Daoy (cell line): ENCODE measurements around the gene PHF11. TPM values are rescaled to one million over a fixed set of nuclear protein-coding genes. Genes with fewer than 3 reads are reported as not detected.
A peak's percentile ranks its signal among the peaks of the same experiment; 100 is the strongest.
"Not testable (repeated sequence)": the region's sequence is repeated elsewhere in the genome, so short reads cannot be mapped to it uniquely, and the experiment has no call there.

Source experiments
- DNase-seq: peaks from one replicate; pipeline ENCODE4 v3.0.0-alpha.2; 2015; ENCODE audit warnings: low read depth
- total RNA-seq: library from RNA; depleted of rRNA; stranded (reverse); fragments of >200 nt; shearing (Covaris generic); gene quantifications from 2 replicates; pipeline ENCODE4 v1.2.3, GENCODE V29; 2014; rRNA removed

Gene PHF11
- total RNA-seq = 1.4 and 4.6 TPM in 2 replicates

DNA sequence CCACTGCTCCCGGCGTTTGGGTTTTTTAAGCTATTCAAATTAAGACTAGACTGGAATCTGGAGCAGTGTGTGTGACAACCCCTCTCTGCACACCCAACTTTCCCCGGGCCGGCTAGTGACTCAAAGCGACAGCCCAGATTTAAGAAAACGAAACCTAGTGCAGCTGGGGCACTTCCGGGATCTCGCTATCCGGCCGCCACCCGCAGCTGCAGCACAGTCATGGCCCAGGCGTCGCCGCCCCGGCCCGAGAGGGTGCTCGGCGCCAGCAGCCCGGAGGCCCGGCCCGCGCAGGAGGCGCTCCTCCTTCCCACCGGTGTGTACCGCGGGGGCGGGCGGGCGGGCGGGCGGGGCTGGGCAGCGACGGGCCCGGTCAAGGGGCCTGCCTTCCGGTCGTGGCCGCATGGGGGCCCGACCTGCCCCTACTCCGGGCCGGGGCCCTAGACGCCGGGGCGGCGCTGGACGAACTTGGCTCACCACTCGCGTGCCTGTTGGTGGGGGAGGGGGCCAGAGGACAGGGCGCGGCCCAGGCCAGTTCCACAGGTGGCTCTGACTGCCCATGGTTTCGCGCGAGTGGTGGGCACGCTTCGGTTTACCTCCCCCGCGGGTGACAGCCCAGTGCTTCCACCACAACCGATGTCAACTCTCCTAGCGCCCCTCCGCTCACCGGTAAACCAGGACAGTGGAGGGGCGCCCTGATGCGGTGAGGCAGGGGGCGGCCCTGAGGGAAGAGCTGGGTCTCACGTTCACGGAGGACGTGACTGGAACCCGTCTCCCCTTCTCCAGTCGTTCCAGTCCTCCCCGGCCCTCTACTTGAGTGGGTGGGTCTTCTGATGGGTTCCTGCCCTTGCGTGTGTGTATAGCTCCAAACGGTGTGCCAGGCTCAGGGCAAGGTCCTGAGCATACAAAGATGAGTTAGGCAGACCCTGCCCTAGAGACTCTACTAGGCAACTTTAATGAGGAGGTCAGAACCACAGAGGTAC lies at the start of gene PHF11:
TSS of gene PHF11 (plus strand) at position 171 of the 980 bp plus-strand sequence. CDS start at position 220, 49 bp downstream.
- peak; percentile 78 for DNase-seq

DNA sequence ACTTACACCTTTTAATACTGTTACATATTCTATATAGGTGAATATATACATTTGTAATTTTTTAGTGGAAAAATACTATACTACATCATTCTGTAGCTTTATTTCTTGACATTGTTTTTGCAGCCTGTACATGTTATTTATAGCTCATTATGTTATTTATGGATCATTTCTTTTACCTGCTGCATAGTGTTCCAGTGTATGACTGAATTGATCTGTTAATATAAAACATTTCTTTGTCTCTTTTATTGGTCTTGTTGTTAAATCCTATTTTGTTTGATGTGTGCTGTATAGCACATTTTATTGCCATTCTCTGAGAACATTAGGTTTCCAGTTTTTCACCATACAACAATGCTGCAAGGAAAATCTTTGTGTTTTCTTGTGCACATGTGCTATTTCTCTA lies 49.3 kb upstream of the PHF11 start:
- DNase-seq = no peak

DNA sequence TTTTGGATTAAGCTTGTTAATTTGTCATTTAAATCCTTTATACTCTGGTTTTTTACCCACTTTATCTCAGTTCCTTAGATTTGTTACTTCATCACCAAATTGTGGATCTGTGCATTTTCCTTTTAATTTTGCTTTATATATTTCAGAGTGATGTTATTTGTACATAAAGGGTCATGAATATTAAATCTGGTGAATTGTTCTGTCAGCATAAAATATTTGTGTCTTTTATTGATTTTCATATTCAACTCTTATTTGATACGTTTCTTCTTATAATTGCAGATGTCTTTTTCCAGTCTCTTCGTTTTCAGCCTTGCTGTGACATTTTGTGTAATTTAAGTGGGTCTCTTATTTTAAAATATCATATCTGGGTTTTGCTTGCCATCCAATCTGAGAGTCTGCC lies 47.0 kb upstream of the PHF11 start:
- no peak for DNase-seq

DNA sequence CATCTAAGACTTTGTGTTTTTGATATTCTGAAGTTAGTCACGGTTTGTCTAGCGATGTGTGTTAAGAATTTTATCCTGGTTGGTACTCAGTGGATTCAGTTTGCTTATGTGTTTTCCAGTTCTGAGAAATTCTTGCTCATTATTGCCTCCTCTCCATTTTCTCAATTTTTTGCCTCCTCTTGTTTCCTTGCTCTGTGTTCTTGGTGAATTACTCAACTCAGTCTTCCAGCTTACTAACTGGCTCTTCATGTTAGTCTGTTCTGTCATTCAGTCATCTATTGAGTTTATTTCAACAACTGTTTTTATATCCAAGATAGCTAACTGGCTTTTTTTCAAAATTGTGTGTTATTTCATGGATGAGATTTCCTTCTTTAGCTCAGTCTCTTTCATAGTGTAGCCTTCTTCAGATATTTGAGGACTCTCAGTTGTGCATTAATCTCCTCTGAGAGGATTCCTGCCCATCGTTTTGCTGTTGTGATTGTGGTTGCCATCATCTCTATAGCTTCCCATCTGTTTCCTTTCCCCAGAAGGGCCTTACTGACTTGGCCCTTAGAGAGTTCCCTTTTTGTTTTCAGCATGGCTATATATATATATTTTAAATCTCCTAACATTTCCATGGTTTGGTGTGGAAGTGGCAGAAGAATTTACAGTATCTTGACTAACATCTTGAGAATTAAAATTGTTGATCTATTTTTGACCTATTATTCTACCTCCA lies 45.5 kb upstream of the PHF11 start:
- DNase-seq = no peak

DNA sequence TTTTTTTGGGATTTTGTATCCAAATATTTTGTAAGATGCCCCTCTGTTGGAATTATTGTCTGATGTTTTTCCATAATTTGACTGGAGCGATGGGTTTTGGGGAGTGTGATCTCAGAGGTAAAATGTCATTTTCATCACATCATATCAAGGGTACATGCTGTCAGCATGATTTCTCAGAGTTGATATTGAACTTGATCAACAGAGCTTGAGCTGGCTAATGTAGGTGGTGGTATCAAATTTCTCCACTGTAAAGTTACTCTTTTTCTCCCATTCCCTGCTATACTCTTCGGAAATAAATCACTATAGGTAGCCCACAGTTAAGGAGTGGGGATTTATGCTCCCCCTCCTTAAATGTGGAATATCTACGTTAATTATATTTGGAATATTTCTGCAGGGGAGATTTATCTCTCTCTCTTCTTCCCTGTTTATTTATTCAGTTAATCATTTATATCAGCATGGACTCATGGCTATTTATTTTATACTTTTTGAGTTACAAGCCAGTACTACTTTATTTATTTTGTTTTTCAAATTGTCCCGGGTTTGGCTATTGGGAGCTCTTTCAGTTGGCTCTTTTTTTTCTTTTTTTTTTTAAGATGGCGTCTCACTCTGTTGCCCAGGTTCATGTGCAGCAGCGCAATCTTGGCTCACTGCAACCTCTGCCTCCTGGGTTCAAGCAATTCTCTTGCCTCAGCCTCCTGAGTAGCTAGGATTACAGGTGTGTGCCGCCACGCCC lies 42.9 kb upstream of the PHF11 start:
- no peak for DNase-seq

DNA sequence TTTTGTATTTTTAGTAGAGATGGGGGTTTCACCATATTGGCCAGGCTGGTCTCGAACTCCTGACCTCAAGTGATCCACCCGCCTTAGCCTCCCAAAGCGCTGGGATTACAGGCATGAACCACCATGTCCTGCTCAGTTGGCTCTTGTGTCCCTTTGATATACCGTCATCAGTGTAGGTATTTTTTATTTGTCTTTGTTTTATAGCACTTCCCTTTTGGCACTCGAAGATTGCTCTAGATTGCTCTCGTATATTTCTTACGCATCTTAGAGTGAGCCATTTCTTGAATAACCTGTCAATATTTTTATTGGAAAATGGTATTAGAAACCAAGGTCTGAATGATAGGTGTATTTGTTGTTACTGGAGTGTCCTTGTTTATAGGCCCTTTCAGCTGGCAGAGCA lies 42.3 kb upstream of the PHF11 start:
- no peak for DNase-seq

DNA sequence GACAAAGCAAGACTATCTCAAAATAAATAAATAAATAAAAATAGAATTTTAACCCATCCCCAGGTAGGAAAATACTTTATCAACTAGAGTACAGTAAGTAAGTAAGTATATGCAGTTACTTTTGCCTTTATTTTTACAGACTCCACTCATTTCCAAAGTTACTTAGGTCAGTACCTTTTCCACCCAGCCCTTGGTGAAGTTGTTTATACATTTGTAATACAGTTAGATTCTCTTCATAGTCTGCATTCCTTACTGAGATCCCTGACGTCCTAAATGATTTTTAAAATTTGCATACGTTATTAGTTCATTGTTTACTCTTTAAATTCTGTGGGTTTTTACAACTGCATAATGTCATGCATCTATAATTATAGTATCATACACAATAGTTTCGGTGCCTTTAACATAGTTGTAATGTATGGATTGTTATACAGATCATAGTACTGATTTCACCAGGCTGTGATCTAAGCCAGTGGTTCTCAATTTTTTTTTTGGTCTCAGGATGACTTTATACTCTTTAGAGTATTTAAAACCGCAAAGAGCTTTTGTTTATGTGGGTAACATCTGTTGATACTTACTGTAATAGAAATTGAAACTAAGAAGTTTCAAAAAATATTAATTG lies 41.3 kb upstream of the PHF11 start:
- no peak for DNase-seq

DNA sequence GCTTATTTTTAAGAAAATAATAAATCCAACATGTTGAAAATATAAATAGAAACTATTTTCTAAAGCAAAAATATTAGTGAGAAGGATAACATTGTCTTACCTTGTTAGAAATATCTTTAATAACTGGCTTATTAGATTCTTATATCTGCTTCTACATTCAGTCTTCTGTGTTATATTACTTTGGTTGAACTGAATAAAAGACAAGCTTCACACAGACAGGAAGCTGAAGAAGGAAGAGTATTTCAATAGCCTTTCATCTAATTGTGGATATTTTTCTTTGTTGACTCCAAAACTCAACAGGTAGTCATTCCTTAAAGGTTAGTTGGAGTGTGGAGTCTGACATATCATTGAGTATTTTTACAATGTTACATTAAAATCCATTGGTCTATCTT lies 40.8 kb upstream of the PHF11 start:
- DNase-seq = no peak

DNA sequence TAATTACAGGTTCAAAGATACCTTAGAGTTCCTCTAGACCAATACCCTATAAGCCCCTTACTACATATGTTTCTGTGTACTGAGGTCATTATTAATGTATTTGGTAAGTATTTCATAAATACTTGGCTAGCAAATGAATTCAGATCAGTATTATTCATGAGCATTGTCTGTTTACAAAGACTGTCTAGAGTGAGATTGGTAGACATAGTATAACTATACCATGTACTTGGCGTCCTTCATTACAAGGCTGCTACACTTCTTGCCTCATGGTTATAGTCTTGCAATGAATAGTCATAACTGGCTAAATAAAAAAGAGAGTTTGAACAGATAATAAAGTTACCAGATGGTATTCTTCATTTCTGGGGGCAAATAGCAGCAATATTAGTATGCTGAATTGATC lies 39.6 kb upstream of the PHF11 start:
- no peak for DNase-seq

DNA sequence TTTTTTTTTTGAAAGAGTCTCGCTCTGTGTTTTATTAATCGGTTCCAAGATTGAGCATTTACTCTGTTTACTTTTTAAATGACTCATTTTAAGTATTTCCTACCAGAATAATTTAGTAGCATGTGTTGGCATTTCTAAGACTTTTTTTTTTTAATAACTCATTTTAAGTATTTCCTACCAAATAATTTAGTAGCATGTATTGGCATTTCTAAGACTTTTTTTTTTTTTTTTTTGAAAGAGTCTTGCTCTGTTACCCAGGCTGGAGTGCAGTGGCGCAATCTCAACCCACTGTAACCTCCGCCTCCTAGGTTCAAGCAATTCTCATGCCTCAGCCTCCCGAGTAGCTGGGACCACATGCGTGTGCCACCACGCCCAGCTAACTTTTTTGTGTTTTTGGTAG lies 38.5 kb upstream of the PHF11 start:
- DNase-seq = no peak

DNA sequence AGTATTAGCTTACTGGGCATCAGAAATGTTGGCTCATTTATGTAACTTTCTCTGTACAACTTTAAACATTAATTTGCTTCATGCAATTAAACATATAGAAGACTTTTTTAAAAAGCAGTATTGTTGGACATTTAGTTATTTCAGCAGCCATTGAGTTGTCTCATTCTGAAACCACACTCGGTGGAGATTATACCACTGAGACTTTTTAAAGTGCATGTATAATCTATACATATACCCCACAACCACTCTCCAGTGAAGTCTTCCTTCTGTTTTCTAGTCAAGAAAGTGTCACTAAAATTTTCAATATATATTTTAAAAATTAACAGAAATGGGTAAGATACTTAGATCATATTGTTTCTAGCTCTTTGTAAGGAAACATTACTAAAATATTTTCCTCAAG lies 36.2 kb upstream of the PHF11 start:
- no peak for DNase-seq

DNA sequence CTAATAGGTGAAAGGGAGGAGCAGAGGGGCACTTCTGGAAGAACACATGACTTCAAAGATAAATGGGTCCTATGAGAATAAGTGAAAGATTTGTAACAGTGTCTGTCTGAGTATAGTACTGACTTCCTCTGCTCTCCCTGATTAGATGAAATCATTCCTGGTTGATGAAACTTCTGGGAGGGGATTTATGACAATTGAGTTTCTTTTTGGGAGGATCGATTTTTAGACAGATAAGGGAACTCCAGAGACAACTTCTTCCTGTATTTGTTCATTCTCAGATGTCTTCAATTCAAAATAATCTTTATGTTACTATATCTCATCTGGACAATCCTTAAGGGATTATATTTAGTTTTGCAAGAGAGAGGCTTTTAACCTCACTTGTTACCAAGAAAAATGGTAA lies 31.7 kb upstream of the PHF11 start:
- DNase-seq = no peak

DNA sequence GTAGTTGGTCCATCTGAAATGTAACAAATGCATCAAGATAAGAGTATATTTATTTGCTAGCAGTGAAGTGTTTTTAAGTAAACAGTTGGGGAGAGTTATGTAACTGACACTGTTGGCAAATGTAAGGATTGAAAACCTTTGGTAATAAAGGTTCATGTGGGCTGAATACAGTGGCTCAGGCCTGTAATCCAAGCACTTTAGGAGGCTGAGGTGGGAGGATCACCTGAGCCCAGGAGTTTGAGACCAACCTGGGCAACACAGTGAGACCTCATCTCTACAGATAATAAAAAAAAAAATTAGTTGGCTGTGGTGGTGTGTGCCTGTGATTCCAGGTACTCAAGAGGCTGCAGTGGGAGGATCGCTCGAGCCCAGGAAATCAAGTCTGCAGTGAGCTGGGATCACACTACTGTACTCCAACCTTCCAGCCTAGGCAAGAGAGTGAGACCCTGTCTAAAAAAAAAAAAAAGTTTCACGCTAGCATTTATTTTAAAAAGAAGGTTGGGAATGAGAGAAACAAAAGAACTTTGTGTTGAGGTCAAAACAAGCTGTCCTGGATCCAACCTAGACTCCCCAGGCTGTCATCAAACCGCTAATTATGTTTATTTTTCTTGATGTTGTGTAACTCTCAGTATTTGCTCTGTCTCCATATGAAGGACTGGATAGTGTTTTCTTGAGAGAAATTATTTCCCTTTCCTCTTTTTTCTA lies 31.0 kb upstream of the PHF11 start:
- no peak for DNase-seq

DNA sequence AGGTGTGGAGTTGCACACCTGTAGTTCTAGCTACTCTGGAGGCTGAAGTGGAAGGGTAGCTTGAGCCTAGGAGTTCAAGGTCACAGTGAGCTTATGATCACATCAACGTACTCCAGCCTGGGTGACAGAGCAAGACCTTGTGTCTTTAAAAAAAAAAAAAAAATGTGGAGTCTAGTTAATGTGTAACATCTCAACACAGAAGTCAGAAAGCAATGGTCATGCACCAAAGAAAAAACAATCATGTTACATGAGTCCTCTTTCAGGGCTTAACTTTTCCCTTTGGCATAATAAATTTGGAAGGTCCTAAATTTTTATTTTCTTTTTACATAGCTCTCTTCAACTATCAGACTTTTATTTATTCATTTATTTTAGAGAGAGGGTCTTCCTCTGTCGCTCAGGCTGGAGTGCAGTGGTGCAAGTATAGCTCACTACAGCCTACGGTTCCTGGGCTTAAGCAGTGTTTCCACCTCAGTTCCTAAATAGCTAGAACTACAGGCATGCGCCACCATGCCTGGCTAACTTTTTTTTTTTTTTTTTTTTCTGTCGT lies 29.4 kb upstream of the PHF11 start:
- DNase-seq = no peak

DNA sequence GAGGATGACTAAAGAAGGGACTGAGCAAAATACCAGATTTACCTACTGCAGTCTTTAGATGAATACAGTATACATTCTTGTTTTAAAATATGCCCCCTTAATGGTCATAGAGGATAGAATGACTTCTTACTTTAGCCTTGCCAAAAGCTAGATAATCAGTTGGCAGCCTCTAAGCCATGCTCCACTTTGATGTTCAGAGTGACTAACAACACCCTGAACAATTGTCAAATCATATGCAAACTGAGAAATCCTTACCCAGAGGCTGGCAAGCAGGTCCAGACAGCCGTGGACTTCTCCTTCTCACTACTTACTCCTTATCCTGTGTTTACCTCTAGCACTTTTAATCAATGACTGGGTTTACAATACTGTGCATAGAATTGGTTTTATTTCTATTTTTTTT lies 23.6 kb upstream of the PHF11 start:
- no peak for DNase-seq

DNA sequence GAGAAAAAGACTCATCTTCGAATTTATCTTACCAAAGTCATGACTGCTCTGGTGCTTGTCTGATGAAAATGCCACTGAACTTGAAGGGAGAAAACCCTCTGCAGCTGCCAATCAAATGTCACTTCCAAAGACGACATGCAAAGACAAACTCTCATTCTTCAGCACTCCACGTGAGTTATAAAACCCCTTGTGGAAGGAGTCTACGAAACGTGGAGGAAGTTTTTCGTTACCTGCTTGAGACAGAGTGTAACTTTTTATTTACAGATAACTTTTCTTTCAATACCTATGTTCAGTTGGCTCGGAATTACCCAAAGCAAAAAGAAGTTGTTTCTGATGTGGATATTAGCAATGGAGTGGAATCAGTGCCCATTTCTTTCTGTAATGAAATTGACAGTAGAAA lies 19.2 kb upstream of the PHF11 start:
- DNase-seq = no peak

DNA sequence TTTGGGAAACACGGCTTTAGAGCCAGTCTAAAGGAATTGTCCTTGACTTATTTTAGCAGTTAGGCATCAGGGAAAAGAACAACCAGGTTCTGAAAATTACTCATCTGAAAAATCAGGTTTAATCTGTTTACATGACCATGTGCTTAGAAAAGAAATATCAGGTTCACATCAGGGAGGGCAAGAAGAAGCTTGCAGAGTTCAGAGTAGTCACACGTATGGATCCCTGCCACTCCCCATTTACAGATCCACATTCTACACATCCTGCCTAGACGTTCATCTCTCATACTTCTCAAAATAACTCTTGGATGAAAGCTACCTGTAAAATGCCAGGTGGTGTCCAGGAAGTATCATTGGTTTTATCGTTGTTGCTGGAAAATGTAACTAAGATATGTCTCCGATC lies 14.0 kb upstream of the PHF11 start:
- no peak for DNase-seq

DNA sequence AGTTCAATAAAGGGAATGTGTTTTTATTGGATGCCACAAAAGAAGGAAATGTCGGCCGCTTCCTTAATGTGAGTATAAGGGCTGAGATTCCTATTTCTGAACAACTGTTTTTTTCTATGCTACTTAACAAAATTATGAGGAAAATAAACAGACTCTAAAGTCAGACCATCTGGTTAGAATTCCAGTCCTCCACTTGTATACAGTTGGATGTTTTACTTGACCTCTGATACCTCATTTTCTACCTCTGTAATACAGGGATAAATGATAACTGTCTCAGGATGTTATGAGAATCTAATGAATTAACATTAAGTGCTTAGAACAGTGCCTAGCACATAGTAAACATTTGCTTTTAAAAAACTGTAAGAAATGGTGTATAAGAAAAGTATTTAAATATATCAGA lies 7.2 kb upstream of the PHF11 start:
- DNase-seq = no peak

DNA sequence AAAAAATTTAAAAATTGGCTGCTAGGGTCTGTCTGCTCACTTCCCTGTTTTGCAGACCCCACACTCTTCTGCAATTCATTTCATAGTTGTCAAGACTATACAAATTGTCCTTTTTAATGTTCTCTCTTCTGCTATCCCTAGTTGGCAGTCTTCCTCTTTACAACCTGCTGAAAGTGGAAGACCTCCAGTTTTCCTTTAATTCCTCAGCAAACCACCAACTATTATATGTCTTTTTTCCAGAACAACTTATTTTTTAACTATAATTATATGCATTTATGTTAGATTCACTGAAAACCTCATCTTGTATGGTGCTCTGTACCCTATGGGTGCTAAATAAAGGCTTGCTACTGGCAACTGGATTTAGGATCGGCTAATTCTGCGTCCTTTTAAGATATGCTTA lies 1.1 kb upstream of the PHF11 start:
- no peak for DNase-seq

DNA sequence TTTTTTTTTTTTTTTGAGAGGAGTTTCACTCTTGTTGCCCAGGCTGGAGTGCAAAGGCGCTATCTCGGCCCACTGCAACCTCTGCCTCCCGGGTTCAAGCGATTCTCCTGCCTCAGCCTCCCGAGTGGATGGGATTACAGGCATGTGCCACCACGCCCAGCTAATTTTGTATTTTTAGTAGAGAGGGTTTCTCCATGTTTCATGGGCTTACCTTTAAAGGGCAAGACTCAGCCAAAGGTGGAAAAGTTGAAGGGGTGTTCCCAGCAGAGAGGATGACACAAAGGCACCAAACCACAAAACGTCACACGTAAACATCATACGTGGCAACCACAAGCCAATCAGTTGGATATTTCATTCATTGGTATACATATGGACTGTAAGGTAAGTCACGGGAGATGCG lies 1.1 kb downstream of the PHF11 start:
- DNase-seq = not testable (repeated sequence)

DNA sequence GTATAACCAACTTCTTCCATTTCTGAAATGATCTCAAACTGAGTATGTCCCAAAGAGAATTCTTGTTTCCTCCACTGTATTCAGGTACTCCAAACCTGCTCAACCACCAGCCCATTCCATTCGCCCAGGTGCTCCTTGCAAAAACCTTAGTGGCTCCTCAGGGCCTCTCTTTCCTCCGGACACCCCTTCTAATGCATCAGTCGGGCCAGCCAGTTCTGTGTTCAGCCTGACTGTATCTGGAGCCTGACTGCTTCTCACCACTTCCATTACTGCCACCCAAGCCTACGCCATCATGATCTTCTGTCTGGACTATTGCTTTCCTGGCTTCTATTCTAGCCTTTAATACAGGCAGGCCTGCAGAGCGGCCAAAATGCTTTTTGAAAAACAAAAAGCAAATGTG lies 1.5 kb downstream of the PHF11 start:
- DNase-seq = no peak
